NCI-H345 treated with DMSO at 0.1 percent for 48 hours (cell line): Measurements from ENCODE around the gene ZHX3.

Experiments used
- DNase-seq: peaks from one replicate; lab custom pipeline; 2025; ENCODE audit not compliant: unreplicated experiment; lab: John Stamatoyannopoulos, UW

The ZHX3 gene

DNA sequence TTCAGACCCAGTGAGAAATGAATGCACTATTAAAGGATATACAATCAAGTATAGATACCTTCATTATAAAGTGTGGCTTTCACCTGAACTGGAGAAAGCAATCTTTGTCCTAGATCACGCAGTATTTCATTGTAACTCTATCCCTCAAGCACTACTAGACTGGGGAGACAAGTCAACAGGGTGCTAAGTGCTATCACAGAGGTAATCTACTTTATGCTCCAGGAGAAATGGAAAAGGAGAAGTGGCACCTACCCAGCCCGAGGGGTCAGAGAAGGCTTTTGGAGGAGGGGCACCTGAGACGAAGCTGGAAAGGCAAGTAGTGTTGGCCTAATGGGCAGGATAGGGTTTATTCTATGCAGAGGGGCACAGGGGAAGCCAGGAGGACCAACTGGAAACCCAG lies 17.1 kb downstream of the ZHX3 start:
- no peak for DNase-seq

DNA sequence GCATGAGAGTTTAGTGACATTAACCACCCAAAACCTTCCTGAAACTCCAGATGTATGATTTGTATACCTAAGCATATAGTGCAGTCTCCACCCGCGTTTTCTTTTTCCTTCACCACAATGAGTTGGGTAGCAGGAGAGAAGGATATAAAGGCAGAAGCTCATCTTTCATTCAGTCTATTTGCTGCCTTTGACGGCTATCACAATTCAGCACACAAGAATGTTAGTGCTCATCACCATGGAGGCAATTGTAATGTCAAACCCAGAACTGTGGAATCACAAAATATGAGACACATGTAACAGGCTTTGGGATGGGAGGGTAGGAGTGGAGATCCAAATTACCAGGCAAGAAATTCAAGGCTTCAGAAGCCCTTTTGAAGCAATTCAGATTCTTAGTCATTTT lies 17.6 kb downstream of the ZHX3 start:
- no peak for DNase-seq

DNA sequence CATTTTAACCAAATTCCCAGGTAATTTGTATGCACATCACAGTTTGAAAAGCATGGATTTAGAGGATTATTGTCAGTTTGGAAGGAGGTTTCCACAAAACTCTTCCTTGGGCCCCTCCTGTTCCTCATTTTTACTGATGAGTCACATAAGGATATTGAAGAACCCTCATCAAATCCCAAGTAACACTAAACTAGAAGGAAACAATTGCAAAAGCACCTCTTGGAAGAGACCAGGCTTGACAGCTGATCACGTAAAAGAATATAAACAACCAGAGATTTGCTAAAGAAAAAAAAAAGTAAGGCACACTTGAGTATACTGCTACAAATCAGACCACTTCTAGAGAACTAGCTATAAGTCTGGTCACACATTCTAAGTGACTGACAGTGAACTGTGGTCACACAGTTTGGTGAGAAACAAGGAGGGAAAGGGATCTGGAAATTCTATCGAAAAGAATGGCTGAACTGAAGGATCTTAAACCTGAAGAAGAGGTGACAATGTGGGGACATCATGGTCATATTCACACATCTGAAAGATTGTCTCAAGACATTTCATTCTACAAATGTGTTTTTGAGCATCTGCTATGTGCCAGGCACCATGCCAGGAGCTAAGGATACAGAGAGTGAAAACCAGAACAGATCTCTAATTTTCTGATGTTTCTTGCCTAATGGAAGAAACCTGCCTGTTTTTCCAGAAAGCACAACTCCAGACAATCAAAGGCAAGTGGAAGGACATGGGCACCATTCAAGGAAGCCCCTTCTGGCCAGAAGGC lies 24.1 kb downstream of the ZHX3 start:
- DNase-seq = no peak

DNA sequence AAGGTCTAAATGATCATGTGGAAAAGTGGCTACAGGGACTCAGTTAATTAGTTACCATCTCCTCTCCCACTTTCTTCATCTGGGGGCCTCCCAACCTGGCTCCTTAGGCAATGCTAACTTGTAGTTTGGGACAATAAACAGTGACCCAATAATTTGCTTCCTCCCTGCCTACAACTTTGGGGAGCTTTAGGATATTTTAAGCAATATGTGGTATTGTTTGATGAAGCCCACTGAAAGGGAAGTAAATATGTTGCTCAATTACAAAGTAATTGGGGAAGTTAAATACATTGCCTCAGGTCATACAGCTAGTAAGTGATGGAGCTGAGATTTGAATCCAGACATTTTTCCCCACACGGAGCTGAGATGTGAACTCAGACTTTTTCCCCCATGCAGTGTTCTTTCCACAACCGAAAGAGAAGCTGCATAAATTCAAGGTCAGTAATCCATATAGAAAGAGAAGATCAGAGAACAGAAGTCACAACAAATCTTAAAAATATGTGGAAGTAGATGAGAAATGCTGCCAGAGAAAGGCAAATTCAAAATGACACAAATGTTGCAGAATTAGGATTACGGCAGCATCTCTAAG lies 26.6 kb downstream of the ZHX3 start:
- DNase-seq = no peak

DNA sequence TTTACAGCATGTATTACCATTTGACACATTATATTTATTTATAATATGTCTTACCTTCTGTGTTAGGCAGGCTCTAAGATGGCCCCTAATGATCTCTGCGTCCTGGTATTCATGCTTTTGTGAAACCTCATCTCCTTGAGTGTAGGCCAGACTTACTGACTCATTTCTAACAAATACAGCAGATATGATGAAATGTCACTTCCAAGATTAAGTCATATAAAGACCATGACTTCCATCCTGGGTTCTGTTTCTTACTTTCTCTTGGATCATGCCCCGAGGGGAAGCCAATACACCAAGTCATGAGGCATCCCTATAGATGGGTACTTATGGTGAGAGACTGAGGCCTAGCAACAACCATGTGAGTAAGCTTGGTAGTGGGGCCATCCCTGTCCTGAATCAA lies 30.2 kb downstream of the ZHX3 start:
- DNase-seq = no peak

DNA sequence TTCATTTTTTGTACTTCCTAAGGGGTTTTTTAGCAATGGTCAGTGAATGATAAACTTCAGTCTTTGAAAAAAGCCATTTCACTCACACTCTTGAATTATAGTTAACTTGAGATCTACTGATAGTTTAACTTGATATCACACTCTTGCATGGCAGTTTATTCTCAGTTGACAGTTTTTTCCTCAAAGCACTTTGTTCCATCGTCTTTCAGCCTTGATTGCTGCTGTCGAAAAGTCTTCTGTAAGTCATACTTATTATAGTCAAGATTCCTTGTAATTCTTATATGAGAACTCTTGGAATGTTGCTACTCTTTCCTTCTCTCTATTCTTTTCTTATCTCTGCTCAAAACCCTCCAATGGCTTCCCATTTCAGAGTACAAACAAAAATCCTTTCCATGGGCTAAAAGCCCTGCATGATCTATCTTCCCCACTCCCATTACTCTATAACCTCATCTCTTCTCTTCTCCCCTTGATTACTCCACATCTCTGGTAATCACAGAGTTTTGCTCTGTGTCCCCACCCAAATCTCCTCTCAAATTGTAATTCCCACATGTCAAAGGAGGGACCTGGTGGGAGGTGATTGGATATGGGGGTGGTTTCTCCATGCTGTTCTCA lies 31.2 kb downstream of the ZHX3 start:
- DNase-seq = no peak

DNA sequence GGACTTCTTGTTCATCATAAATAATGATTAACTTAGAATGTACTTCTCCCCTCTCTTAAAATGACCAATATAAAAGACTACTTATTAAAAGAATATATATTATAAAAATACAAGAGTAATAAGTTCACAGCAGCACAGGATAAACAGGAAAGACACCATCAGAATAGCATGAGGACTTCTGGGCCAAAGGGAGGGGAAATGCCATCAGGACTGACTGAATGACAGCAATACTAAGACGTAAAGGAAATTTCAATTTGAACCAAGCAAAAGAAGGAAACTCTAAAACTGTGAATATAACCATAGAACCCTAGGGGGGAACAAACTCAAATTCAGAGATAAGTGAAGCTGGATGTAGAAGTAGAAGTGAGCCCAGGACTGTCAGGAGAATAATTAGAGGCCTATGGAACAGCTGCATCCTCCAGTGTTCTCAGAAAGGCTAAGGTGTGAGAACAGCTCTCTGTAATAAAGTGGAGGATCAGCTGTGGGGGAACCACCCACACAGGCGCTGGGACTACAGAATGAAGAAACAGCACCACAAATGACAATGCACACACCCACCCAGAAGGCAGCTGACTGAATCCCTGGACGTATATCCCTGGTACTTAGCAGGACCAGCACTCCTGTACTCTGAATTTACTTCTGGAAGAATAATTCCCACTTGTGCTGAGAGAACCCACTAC lies 37.8 kb downstream of the ZHX3 start:
- no peak for DNase-seq

DNA sequence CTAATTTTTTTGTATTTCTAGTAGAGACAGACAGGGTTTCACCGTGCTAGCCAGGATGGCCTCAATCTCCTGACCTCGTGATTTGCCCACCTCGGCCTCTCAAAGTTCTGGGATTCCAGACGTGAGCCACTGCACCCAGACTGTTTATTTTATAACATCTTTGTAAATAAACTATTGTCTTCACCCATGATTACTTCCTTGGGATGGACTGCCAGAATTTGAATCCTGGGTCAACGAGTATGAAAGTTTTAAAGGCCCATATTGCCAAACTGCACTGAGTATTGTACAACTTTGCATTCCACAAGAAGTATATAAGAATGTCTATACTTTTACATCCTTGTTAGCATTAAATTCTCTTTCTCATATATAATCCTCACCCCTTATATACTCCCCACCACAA lies 38.6 kb downstream of the ZHX3 start:
- no peak for DNase-seq

DNA sequence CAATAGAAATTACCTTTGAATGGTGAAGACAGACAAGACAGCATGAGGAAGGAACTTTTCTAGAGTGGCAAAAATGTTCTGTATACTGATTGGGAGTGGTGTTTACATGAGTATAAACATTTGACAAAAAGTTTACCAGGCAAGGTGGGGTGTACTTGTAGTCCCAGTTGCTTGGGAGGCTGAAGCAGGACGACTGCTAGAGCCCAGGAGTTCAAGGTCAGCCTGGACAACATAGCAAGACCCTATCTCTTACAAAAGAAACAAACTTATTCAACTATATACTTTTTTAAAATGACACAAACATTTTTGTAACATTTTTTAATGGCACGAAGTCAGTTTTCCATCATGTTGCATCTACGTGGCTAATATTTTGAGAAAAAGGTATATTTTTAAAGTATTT lies 40.5 kb downstream of the ZHX3 start:
- DNase-seq = no peak

DNA sequence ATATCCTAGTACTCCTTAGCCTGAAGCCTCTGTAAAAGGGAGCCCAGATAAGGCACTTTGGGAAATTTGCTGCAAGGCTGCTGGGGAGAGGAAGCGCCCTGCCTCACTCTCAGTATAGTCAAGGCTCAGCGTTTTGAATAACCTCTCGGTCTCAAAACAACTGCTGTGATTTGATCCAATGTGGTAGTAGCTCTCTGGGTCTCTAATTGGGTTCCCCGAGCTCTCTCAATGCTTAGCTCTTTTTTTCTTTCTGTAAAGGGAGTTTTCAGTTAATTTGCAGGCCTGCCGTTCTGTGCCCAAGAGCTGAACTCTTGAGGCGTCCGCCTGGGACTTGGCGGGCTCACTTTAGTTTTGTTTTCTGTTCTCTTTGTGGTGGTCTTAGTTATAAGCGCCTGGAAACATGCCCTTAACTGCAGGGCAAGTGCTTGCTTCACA lies 41.2 kb downstream of the ZHX3 start:
- no peak for DNase-seq

DNA sequence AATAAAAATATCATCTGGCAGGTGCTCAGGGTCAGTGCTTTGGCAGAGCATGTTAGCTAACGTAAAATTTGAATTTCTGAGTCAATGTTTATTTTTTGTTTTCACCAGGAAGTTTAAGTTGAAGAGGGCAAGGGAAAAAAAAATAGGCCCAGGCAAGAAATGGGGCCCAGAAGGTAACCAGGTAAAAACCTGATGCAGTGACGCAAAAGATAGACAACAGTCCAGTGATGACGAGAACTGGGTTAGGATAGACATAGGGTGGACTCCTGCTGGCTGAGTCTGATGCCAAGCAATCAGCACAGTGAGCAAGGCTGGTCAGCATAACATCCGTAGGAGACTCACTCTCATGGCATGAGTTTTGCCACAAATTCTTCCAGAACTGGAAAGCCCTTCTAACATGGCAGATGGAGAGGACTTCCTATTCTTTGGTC lies 42.2 kb downstream of the ZHX3 start:
- no peak for DNase-seq

DNA sequence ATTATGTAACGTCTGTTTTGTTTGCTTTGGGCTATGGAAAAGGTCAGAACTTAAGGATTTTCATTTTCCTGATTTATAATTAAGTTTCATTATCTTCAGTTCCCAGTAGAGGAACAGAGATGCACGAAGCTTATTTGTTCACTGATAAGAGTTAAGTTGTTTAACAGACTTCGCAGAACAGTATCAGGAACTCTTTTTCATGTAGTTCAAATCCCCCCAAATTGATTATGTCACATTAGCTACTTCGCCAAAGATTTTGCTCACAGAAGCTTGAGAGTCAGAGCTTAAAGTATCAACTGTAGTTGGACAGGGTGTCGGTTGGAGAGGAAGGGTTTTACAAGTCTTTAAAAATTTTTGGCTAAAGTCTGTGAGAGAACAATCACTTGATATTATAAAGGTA lies 43.4 kb downstream of the ZHX3 start:
- no peak for DNase-seq

DNA sequence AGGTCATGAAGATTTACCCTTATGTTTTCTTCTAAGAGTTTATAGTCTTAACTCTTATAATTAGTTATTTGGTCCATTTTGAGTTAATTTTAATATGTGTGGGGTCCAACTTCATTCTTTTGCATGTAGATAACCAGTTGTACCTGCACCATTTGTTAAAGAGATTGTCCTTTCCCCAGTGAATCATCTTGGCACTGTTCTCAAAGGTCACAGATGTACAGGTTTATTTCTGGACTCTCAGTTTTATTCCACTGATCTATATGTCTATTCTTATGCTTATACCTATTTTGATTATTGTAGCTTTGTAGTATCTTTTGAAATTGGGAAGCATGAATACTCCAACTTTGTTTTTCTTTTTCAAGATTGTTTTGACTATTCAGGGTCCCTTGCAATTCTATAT lies 44.1 kb downstream of the ZHX3 start:
- DNase-seq = no peak

DNA sequence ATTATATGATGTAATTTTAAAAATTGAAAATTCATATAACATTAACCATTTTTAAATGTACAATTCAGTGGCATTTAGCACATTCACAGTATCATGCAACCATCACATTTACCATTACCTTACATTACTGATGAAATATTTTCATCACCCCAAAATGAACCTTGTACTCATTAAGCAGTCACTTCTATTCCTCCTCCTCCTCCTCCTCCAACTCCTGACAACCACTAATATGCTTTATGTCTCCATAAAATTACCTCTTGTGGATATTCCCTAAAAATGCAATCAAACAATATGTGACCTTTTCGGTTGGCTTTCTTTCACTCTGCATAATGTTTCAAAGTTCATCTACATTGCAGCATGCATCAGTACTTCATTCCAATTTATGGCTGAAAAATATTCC lies 45.2 kb downstream of the ZHX3 start:
- no peak for DNase-seq

DNA sequence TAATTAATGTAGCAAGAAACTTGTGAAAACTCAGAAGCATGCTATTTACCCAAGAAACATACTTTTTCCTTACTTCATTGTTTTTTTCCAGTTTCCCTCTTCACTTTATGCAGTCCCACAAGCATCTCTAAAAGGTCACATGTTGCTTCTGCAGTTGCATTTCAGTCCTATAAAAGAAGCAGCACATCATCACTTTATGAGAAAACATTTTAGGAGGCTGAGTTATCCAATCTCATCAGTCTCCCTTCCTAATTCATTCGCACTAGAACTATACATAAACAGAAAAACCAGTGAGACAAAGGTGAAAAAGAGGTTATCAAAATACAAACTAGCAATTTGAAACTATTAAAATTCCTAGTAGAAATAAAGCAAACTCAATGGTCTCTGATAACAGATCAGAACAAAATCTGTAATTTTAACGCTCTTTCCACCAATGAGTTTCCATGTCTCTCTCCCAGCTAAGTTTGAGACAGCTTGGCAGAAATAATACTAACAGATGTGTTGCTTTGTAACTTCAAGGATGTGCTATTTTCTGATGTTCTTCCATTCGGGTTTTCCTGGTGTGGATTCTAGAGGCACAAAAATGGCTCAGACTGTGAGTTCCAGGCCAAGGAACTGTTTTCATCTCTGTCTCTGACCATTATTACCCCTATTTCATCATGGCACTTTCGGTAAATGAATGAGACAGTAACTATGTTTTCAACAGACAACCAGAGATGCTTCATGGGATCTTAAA lies 48.4 kb downstream of the ZHX3 start:
- DNase-seq = no peak

DNA sequence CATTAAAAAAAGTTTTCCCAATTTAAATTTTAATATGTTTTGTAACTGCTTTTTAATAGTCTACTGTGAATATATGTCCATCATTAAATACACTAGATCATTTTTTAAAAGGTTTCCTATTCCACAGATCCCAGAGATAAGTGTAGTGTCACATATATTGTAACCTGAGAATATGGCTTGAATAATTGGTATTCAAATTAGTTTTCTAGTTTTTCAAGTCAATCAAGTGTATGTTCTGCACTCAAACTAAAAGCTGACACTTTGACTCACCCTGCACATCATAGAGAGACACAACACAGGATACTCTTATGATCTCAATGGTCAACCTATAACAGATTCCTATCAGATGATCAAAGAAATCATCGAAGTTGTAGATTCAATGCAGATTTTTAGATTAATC lies 49.1 kb downstream of the ZHX3 start:
- no peak for DNase-seq

DNA sequence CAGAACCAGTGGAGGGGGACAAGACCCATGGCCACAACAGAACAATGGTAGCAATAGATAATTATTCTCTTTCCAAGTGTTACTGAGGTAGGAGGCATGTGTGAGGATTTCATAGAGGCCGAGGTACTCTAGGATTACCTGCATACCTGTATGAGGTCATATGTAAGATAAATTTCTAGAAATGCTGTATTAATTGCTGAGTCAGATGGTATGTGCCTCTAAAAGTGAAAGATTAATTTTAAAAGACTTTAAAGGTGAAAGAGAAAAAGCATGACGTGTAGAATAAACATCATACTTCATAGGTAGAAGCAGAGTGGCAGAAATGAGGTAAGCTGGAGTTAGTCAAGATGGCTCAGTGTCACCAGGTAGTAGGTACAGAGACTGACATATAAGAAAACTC lies 51.6 kb downstream of the ZHX3 start:
- no peak for DNase-seq

DNA sequence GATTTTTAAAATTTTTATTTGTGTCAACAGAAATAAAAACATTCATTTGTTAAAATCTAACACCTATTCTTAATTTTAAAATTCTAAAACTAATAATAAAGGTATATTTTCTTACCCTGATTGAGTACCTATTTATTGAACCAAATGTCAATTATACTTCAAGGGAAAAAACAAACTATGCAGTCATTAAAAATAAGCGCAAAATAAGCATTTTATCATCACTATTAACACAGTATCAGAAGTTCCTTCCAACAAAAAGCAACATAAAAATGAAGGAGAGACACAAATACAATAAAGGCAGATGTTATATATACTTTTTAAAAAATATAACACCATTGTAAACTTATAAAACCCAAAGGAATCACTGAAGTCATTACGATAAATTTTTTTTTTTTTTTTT lies 52.7 kb downstream of the ZHX3 start:
- DNase-seq = no peak

DNA sequence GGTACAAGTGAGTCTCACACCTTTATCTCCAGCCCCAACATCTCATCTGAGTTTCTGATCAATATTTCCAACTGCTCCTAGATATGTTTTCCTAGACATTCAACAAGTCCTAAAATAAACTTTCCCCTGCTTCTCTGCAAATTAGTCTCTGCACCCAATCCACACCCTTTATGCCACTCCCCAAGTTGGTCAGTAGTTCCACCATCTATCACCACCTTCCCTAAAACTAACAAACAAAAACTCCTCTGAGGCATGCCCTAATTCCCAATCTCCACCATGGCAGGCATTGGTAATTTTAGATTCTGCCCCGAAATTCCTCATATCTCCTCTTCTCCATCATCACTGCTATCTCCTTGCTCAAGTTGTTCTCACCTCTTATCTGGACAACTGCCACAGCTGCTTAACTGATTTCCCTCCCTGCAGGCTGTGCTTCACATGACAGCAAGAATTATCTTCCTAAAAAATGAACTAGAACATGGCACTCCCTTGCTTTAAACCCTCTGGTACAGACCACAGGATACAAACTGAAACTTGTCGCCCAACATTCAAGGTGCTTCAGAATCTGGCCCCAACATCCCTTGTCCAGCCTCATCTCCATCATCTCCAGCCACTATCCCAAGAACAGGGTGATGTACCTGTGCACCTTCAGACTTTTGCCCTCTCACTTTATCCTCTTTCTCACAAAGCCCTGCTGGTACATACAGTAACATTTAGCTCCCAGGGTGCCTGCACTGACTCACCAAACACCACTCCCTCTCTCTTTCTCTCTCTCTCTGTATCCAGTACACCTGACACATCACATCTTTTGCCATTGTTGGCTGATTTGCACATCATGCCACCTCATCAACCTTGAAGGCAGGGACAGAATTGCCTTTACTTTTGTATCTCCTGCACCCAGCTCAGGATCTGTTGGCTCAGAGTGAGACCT lies 55.5 kb downstream of the ZHX3 start:
- DNase-seq = no peak

DNA sequence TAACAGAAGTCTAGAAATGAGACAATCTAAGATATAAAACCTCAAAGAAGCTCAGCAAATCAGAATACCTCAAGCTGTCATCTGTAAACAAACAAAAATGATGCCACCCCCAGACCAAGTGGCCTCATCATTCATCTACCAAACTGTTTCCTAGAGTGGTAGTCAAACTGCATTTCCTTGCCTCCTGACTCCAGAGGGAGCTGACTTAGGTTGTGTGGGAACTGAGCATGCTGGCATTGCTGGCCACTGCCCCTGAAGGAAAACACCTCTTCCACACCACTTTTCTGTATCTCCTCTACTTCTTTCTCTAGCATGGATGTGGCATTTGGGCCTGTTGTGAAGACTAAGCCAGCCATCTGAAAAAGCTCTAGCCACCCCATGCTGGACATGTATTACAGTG lies 56.3 kb downstream of the ZHX3 start:
- DNase-seq = no peak
